ENCODE results near the gene ADAM22.
A peak's percentile ranks its signal among the peaks of the same experiment; 100 is the strongest.

Gene ADAM22

DNA sequence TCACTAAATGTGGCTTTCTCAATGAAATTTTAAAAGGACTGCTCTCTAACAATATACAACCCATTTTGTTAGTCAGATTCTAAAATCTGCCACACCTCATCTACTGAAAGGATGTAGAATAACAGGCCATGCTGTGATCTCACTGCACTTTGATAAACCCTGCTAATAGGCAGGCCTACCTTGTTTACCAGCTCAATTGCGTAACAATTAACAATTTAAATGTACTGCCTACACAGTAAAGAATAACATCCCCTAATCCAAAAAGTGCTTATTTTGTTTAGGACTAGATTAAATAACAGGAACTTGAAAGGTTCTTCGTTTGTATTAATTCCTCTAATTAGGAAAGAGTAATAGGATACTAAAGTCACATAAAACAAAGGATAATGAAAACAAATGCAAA is 281.2 kb downstream of the ADAM22 start:
- H3K4me3 ChIP-seq (ENCODE audit: insufficient read depth, low read length, poor library complexity, severe bottlenecking): no peak overlapping the region
- peaks cover 17% of the 10 kb centered on the region for H3F3A ChIP-seq (ENCODE audit: insufficient read depth)
- H3K27ac ChIP-seq (ENCODE audit: low read depth, low read length): no peak overlapping the region
- no peak overlapping the region for H3K9ac ChIP-seq (ENCODE audit: low read length)
- no peak overlapping the region for H3K4me2 ChIP-seq (ENCODE audit: low read depth, low read length, poor library complexity, severe bottlenecking)
- no peaks in the 10 kb centered on the region for H3K9me3 ChIP-seq (ENCODE audit: insufficient read depth, low read length)
- H3K79me2 ChIP-seq (ENCODE audit: insufficient read depth, low read length): peaks cover 58% of the 10 kb centered on the region
- H2AFZ ChIP-seq (ENCODE audit: low read depth, low read length, severe bottlenecking): no peak overlapping the region
- H3K36me3 ChIP-seq (ENCODE audit: low read length): peaks cover 43% of the 10 kb centered on the region
- TF ChIP-seq EZH2phosphoT487 (conservative IDR thresholded peaks at IDR 0.05; ENCODE audit: low read length): no peak
- TF ChIP-seq, protein P1, sequence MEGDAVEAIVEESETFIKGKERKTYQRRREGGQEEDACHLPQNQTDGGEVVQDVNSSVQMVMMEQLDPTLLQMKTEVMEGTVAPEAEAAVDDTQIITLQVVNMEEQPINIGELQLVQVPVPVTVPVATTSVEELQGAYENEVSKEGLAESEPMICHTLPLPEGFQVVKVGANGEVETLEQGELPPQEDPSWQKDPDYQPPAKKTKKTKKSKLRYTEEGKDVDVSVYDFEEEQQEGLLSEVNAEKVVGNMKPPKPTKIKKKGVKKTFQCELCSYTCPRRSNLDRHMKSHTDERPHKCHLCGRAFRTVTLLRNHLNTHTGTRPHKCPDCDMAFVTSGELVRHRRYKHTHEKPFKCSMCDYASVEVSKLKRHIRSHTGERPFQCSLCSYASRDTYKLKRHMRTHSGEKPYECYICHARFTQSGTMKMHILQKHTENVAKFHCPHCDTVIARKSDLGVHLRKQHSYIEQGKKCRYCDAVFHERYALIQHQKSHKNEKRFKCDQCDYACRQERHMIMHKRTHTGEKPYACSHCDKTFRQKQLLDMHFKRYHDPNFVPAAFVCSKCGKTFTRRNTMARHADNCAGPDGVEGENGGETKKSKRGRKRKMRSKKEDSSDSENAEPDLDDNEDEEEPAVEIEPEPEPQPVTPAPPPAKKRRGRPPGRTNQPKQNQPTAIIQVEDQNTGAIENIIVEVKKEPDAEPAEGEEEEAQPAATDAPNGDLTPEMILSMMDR (IDR thresholded peaks at IDR 0.05; ENCODE audit: insufficient read depth, low read length, poor library complexity, severe bottlenecking): no peak
- no peaks in the 10 kb centered on the region for H3K27me3 ChIP-seq (ENCODE audit: low read length)
- no peaks in the 10 kb centered on the region for H3K9me2 ChIP-seq (replicated peaks; ENCODE audit: insufficient read depth, low read length)
- H4K20me1 ChIP-seq (ENCODE audit: low read depth, low read length): peaks cover 5% of the 10 kb centered on the region

- Histone ChIP-seq H4K20me1 (ENCODE audit: low read depth, low read length) (no peaks in the 10 kb centered on the region; the same call in 1 of the 2 replicates), H3K9me3 (ENCODE audit: insufficient read depth, low read length) (no peaks in the 10 kb centered on the region), H3K79me2 (ENCODE audit: insufficient read depth, low read length) (peaks cover 58% of the 10 kb centered on the region), H3K27ac (ENCODE audit: low read depth, low read length) (no peak overlapping the region), H2AFZ (ENCODE audit: low read depth, low read length, severe bottlenecking) (no peak overlapping the region), H3K4me2 (ENCODE audit: low read depth, low read length, poor library complexity, severe bottlenecking) (no peak overlapping the region), H3K27me3 (ENCODE audit: low read length) (no peaks in the 10 kb centered on the region), H3K9ac (ENCODE audit: low read length) (no peak overlapping the region), H3K36me3 (ENCODE audit: low read length) (peaks cover 36% of the 10 kb centered on the region), H3F3A (ENCODE audit: insufficient read depth) (peaks cover 17% of the 10 kb centered on the region), H3K4me3 (ENCODE audit: insufficient read depth, low read length, poor library complexity, severe bottlenecking) (no peak overlapping the region), H3K9me2 (replicated peaks; ENCODE audit: insufficient read depth, low read length) (no peaks in the 10 kb centered on the region)
- TF ChIP-seq, protein P1 (IDR thresholded peaks at IDR 0.05; ENCODE audit: insufficient read depth, low read length, poor library complexity, severe bottlenecking): no peak
- TF ChIP-seq EZH2phosphoT487 (conservative IDR thresholded peaks at IDR 0.05; ENCODE audit: low read length): no peak
Observed at GRCh38 chr7:88216276-88216675, 282.2 kb downstream of the ADAM22 start.

GRCh38 chr7:88217675-88218428 is 283.8 kb downstream of the ADAM22 start:
- Histone ChIP-seq H3K79me2 (ENCODE audit: insufficient read depth, low read length) (peaks cover 58% of the 10 kb centered on the region), H4K20me1 (ENCODE audit: low read depth, low read length) (no peaks in the 10 kb centered on the region; the same call in 1 of the 2 replicates), H3F3A (ENCODE audit: insufficient read depth) (peaks cover 17% of the 10 kb centered on the region), H3K36me3 (ENCODE audit: low read length) (peaks cover 33% of the 10 kb centered on the region), H3K27me3 (ENCODE audit: low read length) (no peaks in the 10 kb centered on the region), H3K9me3 (ENCODE audit: insufficient read depth, low read length) (no peaks in the 10 kb centered on the region), H3K9ac (ENCODE audit: low read length) (peak overlapping the region; percentile 66), H3K4me3 (ENCODE audit: insufficient read depth, low read length, poor library complexity, severe bottlenecking) (peak overlapping the region; percentile 69), H3K4me2 (ENCODE audit: low read depth, low read length, poor library complexity, severe bottlenecking) (peak overlapping the region; percentile 92), H3K27ac (ENCODE audit: low read depth, low read length) (peak overlapping the region; percentile 84), H2AFZ (ENCODE audit: low read depth, low read length, severe bottlenecking) (no peak overlapping the region), H3K9me2 (replicated peaks; ENCODE audit: insufficient read depth, low read length) (no peaks in the 10 kb centered on the region)
- TF ChIP-seq EZH2phosphoT487 (conservative IDR thresholded peaks at IDR 0.05; ENCODE audit: low read length): no peak
- TF ChIP-seq, protein P1 (IDR thresholded peaks at IDR 0.05; ENCODE audit: insufficient read depth, low read length, poor library complexity, severe bottlenecking): no peak
